IPS DF 6.9 (cell line): ENCODE measurements around the gene PPP6R1.
A peak's percentile ranks its signal among the peaks of the same experiment; 100 is the strongest.

Experiments used
- DNase-seq: peaks from one replicate; pipeline ENCODE4 v3.0.0-alpha.2; 2013; ENCODE audit warnings: low read depth, low spot score
- H3K27ac ChIP-seq: one replicate; pipeline ENCODE4 v1.5.1; 2013; ENCODE audit warnings: low read length, control low read depth
- H3K27me3 ChIP-seq: 2 replicates; pipeline ENCODE4 v1.6.1; 2013; ENCODE audit warnings: mild to moderate bottlenecking, low read length; ENCODE audit not compliant: control insufficient read depth, insufficient read depth
- H3K36me3 ChIP-seq: 2 replicates; pipeline ENCODE4 v1.6.1; 2013; ENCODE audit warnings: low read length; ENCODE audit not compliant: control insufficient read depth, insufficient read depth
- H3K4me1 ChIP-seq: 2 replicates; pipeline ENCODE4 v1.6.1; 2013; ENCODE audit warnings: low read length; ENCODE audit not compliant: control insufficient read depth, insufficient read depth
- H3K4me3 ChIP-seq: 2 replicates; pipeline ENCODE4 v1.5.1; 2013; ENCODE audit warnings: mild to moderate bottlenecking, low read length
- H3K9me3 ChIP-seq: 2 replicates; pipeline ENCODE4 v1.6.1; 2013; ENCODE audit warnings: low read length, inconsistent platforms; ENCODE audit not compliant: control insufficient read depth, insufficient read depth
- WGBS: extraction: QIAGEN DNeasy Blood & Tissue Kit; methylation state at CpG from one replicate; pipeline ENCODE4 v1.1.7; 2013; ENCODE audit warnings: mixed read lengths, missing lambda C conversion rate; ENCODE audit not compliant: insufficient read length, insufficient coverage; 5-methylcytosine and 5-hydroxymethylcytosine counted together

The PPP6R1 gene, protein sequence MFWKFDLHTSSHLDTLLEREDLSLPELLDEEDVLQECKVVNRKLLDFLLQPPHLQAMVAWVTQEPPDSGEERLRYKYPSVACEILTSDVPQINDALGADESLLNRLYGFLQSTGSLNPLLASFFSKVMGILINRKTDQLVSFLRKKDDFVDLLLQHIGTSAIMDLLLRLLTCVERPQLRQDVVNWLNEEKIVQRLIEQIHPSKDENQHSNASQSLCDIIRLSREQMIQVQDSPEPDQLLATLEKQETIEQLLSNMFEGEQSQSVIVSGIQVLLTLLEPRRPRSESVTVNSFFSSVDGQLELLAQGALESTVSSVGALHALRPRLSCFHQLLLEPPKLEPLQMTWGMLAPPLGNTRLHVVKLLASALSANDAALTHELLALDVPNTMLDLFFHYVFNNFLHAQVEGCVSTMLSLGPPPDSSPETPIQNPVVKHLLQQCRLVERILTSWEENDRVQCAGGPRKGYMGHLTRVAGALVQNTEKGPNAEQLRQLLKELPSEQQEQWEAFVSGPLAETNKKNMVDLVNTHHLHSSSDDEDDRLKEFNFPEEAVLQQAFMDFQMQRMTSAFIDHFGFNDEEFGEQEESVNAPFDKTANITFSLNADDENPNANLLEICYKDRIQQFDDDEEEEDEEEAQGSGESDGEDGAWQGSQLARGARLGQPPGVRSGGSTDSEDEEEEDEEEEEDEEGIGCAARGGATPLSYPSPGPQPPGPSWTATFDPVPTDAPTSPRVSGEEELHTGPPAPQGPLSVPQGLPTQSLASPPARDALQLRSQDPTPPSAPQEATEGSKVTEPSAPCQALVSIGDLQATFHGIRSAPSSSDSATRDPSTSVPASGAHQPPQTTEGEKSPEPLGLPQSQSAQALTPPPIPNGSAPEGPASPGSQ

DNA sequence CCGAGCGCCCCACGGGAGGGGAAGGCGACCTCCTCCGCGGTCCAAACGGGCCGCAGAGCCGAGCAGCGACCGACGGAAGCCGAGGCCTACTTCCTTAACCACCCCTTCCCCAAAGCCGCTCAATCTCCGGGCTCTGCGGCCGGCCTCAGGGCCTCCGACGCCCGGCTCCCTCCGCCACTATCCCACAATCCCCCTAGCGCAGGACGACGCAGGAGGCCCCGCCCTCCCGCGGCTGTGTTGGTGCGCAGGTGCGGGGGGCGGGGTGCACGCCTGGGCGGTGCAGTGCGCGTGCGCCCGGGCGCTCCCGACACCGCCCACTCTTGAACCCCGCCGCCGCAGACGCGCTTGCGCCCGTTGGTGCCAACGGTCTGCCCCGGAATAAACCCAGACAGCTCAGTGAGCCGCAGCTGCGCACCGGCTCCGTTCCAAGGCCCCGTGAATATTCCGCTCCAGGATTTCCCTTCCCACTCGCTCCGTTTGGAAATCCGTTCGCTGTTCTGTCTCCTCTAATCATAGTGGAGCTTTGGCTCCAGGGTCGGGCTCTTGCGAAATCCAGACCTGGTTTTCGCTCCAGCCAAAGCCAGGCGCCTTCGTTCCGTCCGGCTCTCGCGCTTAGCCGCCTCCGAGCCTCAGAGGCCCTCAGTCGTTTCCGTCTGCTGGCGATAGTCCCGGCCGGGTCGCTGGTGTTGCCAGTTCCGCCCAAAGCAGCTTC is at the start of gene PPP6R1:
Gene PPP6R1 (minus strand): TSS at position 190 of the 712 bp plus-strand sequence. CDS start 11,914 bp downstream, outside the sequence.
- peak; percentile 85 for DNase-seq
- no peaks in the 10 kb centered on the region for H3K27me3 ChIP-seq
- H3K4me3 ChIP-seq: peak within 1 kb of the TSS; percentile 97
- H3K9me3 ChIP-seq: no peaks in the 10 kb centered on the region
- H3K36me3 ChIP-seq: no peaks in the 10 kb centered on the region; the same call in 1 of the 2 replicates
- WGBS: no CpG with 5 or more reads among the region's 76 CpGs
- peak within 1 kb of the TSS; percentile 8 for H3K27ac ChIP-seq
- H3K4me1 ChIP-seq: peaks cover 4% of the 10 kb centered on the region

DNA sequence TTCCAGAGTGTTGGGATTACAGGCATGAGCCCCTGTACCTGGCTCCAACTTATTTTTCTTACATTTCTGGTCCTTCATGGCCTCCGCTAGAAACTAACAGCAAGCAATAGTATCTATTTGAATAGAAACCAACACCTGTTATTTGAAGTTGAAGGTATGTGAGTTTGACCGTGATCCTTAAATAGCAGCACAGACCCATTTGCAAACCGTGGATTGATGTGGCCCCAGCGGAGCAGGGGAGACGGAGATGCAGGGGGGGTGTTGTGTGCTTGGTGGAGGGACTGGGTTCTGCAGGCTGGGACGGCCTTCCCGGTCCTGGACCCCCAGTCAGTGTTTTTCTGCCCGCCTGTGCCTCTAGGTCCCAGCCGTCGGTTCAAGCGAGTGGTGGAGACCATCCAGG is 49.5 kb upstream of the PPP6R1 start:
- H3K4me3 ChIP-seq: no peak overlapping the region
- no peaks in the 10 kb centered on the region for H3K9me3 ChIP-seq
- no peak for DNase-seq
- no peaks in the 10 kb centered on the region for H3K27me3 ChIP-seq
- no peak overlapping the region for H3K27ac ChIP-seq
- no peaks in the 10 kb centered on the region for H3K4me1 ChIP-seq
- no CpG with 5 or more reads among the region's 11 CpGs for WGBS
- H3K36me3 ChIP-seq: peaks cover 23% of the 10 kb centered on the region

- DNase-seq: no peak
- Histone ChIP-seq H3K27me3 (no peaks in the 10 kb centered on the region), H3K27ac (no peak overlapping the region), H3K9me3 (no peaks in the 10 kb centered on the region), H3K4me3 (no peak overlapping the region), H3K4me1 (no peaks in the 10 kb centered on the region), H3K36me3 (peaks cover 24% of the 10 kb centered on the region)
- WGBS: no CpG with 5 or more reads among the region's 3 CpGs
These were observed 47.9 kb upstream of the PPP6R1 start for GRCh38 chr19:55306712-55307111.

DNA sequence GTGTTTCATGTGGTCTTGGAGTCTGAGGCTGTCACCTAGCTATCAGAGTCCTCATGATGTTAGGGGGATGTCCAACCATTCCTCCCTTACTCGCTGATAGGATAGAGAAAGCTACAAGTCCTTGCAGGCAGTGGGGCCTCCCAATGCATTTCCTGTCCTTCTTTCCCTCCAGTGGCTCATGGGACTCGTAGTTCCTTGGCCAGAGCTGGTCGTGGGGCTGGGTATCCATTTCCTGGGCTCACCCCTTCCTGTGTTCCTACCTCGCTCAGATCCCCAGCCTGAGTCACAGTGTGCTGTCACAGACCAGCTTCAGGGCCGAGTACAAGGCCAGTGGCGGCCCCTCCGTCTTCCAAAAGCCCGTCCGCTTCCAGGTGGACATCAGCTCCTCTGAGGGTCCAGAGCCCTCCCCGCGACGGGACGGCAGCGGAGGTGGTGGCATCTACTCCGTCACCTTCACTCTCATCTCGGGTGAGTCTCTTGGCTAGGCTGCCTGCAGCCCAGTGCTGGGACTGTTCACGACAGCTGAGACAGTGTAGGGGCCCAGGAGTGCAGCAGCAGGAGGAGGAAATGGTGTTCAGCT is 47.3 kb upstream of the PPP6R1 start:
- Histone ChIP-seq H3K27me3 (no peaks in the 10 kb centered on the region), H3K27ac (no peak overlapping the region), H3K4me3 (no peak overlapping the region), H3K4me1 (no peaks in the 10 kb centered on the region), H3K36me3 (peaks cover 24% of the 10 kb centered on the region), H3K9me3 (no peaks in the 10 kb centered on the region)
- WGBS: no CpG with 5 or more reads among the region's 17 CpGs
- DNase-seq: no peak

- Histone ChIP-seq H3K4me3 (no peak overlapping the region), H3K9me3 (no peaks in the 10 kb centered on the region), H3K4me1 (no peaks in the 10 kb centered on the region), H3K27me3 (no peaks in the 10 kb centered on the region), H3K36me3 (peaks cover 24% of the 10 kb centered on the region), H3K27ac (no peak overlapping the region)
- WGBS: no CpG with 5 or more reads among the region's 9 CpGs
- DNase-seq: no peak
These were observed 46.7 kb upstream of the PPP6R1 start for GRCh38 chr19:55305491-55305890.

DNA sequence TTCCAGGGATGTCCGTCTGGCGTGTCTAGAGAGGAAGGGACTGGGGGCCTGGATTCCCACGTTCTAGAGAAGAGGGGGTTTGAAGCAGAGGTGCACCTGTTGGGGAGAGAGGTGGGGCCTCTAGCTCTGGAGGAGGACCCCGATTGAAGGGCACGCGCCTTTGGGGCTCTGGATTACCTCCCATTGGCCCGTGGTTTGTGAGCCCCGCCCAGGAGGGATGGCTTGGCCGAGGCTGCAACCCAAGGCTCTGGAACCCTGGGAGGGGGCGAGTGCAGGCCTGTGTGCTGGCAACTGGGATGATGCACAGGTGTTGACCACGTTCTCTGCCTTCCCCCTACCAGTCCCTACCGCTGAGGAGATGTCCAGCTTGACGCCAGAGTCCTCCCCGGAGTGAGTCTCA is 46.2 kb upstream of the PPP6R1 start:
- no CpG with 5 or more reads among the region's 14 CpGs for WGBS
- H3K27ac ChIP-seq: no peak overlapping the region
- no peaks in the 10 kb centered on the region for H3K9me3 ChIP-seq
- H3K36me3 ChIP-seq: peaks cover 24% of the 10 kb centered on the region
- no peaks in the 10 kb centered on the region for H3K27me3 ChIP-seq
- H3K4me1 ChIP-seq: no peaks in the 10 kb centered on the region
- DNase-seq: no peak
- H3K4me3 ChIP-seq: no peak overlapping the region

DNA sequence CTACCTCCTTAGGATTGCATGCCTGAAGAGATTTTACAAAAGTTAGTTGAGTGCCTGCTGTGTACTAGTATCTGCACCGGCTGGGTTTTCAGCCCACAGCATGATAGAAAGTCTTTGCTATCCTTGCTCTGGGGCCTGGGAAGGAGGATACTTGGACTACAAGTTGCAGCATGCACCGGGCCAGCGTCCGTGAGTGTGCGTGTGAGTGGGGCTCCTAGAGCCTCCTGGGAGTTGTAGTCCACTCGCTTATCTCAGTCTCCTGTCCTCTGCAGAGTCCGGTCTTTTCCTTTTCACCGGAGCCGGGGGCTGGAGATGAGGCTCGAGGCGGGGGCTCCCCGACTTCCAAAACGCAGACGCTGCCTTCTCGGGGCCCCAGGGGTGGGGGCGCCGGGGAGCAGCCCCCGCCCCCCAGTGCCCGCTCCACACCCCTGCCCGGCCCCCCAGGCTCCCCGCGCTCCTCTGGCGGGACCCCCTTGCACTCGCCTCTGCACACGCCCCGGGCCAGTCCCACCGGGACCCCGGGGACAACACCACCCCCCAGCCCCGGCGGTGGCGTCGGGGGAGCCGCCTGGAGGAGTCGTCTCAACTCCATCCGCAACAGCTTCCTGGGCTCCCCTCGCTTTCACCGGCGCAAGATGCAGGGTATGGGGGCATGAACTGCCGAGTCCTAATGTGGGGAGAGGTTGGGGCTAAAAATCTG is 45.6 kb upstream of the PPP6R1 start:
- Histone ChIP-seq H3K4me1 (no peaks in the 10 kb centered on the region), H3K27ac (no peak overlapping the region), H3K4me3 (no peak overlapping the region), H3K27me3 (no peaks in the 10 kb centered on the region), H3K9me3 (no peaks in the 10 kb centered on the region), H3K36me3 (peaks cover 24% of the 10 kb centered on the region)
- WGBS: no CpG with 5 or more reads among the region's 39 CpGs
- no peak for DNase-seq

GRCh38 chr19:55303477-55303876 is 44.7 kb upstream of the PPP6R1 start:
- Histone ChIP-seq H3K27ac (no peak overlapping the region), H3K4me1 (no peaks in the 10 kb centered on the region), H3K4me3 (no peak overlapping the region), H3K27me3 (no peaks in the 10 kb centered on the region), H3K9me3 (no peaks in the 10 kb centered on the region), H3K36me3 (peaks cover 21% of the 10 kb centered on the region)
- no CpG with 5 or more reads among the region's 11 CpGs for WGBS
- DNase-seq: no peak

DNA sequence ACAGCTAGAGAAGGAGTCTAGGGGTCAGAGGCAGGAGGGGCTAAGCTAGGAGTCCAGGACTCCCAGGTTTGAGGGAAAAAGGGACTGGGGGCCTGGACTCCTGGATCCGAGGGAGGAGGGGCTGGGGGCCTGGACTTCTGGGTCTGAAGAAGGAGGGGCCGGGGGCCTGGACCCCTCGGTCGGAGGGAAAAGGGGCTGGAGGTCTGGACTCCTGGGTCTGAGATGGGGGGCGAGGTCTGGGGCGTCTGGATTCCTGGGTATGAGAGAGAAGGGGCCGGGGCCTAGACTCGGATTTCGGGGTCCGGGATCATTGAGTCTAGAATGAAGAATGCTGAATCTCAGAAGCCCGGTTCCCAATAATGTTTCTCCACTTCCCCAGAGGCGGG is 43.5 kb upstream of the PPP6R1 start:
- Histone ChIP-seq H3K4me3 (no peak overlapping the region), H3K4me1 (no peaks in the 10 kb centered on the region), H3K27me3 (no peaks in the 10 kb centered on the region), H3K36me3 (peaks cover 21% of the 10 kb centered on the region), H3K9me3 (no peaks in the 10 kb centered on the region), H3K27ac (no peak overlapping the region)
- DNase-seq: no peak
- no CpG with 5 or more reads among the region's 12 CpGs for WGBS
